NOMO-1 (cell line): ENCODE data around the gene GNG12.
A peak's percentile ranks its signal among the peaks of the same experiment; 100 is the strongest.

Source experiments
- DNase-seq, 2 experiments: peaks; one replicate each; lab custom pipeline; 2025; ENCODE audit not compliant: unreplicated experiment in 2 of 2; lab: John Stamatoyannopoulos, UW

Gene GNG12

GRCh38 chr1:67759066-67759465 is 74.2 kb downstream of the GNG12 start:
- DNase-seq = no peak

GRCh38 chr1:67755619-67756018 is 77.6 kb downstream of the GNG12 start:
- DNase-seq = no peak

- DNase-seq = peak in 1 of 2 experiments; percentile 3
These were observed 78.1 kb downstream of the GNG12 start for GRCh38 chr1:67755160-67755559.

GRCh38 chr1:67754526-67754920 is 78.7 kb downstream of the GNG12 start:
- DNase-seq = no peak

- DNase-seq = no peak
These were observed 79.3 kb downstream of the GNG12 start for GRCh38 chr1:67753776-67754525.

GRCh38 chr1:67752306-67752705 is 81.0 kb downstream of the GNG12 start:
- DNase-seq = no peak

GRCh38 chr1:67750691-67751054 is 82.6 kb downstream of the GNG12 start:
- DNase-seq = no peak

GRCh38 chr1:67749844-67750690 is 83.2 kb downstream of the GNG12 start:
- DNase-seq = no peak

GRCh38 chr1:67749263-67749843 is 83.9 kb downstream of the GNG12 start:
- no peak for DNase-seq

- DNase-seq = no peak
These were observed 84.6 kb downstream of the GNG12 start for GRCh38 chr1:67748630-67749029.

GRCh38 chr1:67747671-67748546 is 85.4 kb downstream of the GNG12 start:
- DNase-seq = no peak

GRCh38 chr1:67745875-67746698 is 87.2 kb downstream of the GNG12 start:
- no peak for DNase-seq

GRCh38 chr1:67743072-67743725 is 90.1 kb downstream of the GNG12 start:
- no peak for DNase-seq

GRCh38 chr1:67741736-67742135 is 91.5 kb downstream of the GNG12 start:
- DNase-seq = no peak

- no peak for DNase-seq
These were observed 92.1 kb downstream of the GNG12 start for GRCh38 chr1:67741121-67741520.

GRCh38 chr1:67740543-67740942 is 92.7 kb downstream of the GNG12 start:
- DNase-seq = no peak

- DNase-seq = no peak
These were observed 93.9 kb downstream of the GNG12 start for GRCh38 chr1:67739361-67739760.

- DNase-seq = no peak
These were observed 94.9 kb downstream of the GNG12 start for GRCh38 chr1:67738401-67738800.

- DNase-seq = no peak
These were observed 95.4 kb downstream of the GNG12 start for GRCh38 chr1:67737875-67738274.
